Measurements from ENCODE around the gene IQGAP2. TPM values are rescaled to one million over a fixed set of nuclear protein-coding genes. Genes with fewer than 3 reads are reported as not detected.

The IQGAP2 gene
- polyA plus RNA-seq, 1 experiment: 0.63 TPM

- ChIA-PET CTCF (no interaction called here), POLR2A (interaction anchor here (2.7 kb wide), 1 partner anchor 11 kb away, joined by 15 read pairs; no protein-coding TSS in a partner anchor)
- no peaks in the 10 kb centered on the region for H3K27me3 ChIP-seq (ENCODE audit: control insufficient read depth, insufficient read depth, low read length)
- no peak overlapping the region for H3K4me3 ChIP-seq (ENCODE audit: low read depth, low read length)
- no peaks in the 10 kb centered on the region for H3K9me3 ChIP-seq (ENCODE audit: control insufficient read depth, insufficient read depth, low read length)
- no peak overlapping the region for H3K27ac ChIP-seq (ENCODE audit: low read depth, low read length)
- TF ChIP-seq CTCF (IDR thresholded peaks at IDR 0.05; ENCODE audit: low read depth, low read length): no peak
- no peak for DNase-seq (ENCODE audit: low read depth, low spot score)
Observed at GRCh38 chr5:76700571-76700970, 297.5 kb downstream of the IQGAP2 start.

GRCh38 chr5:76701298-76701697 lies 298.2 kb downstream of the IQGAP2 start:
- DNase-seq (ENCODE audit: low read depth, low spot score): peak; percentile 24
- H3K27ac ChIP-seq (ENCODE audit: low read depth, low read length): no peak overlapping the region
- POLR2A ChIA-PET: interaction anchor here (2.7 kb wide), 1 partner anchor 11 kb away, joined by 15 read pairs; no protein-coding TSS in a partner anchor

GRCh38 chr5:76703707-76704106 lies 300.6 kb downstream of the IQGAP2 start:
- DNase-seq (ENCODE audit: low read depth, low spot score): no peak
- TF ChIP-seq CTCF (IDR thresholded peaks at IDR 0.05; ENCODE audit: low read depth, low read length): no peak
- Histone ChIP-seq H3K27me3 (ENCODE audit: control insufficient read depth, insufficient read depth, low read length) (no peaks in the 10 kb centered on the region), H3K4me3 (ENCODE audit: low read depth, low read length) (no peak overlapping the region), H3K9me3 (ENCODE audit: control insufficient read depth, insufficient read depth, low read length) (no peaks in the 10 kb centered on the region), H3K27ac (ENCODE audit: low read depth, low read length) (no peak overlapping the region)
- POLR2A ChIA-PET: no interaction called here
- CTCF ChIA-PET: interaction anchor here (2.4 kb wide), 1 partner anchor 11 kb away, joined by 11 read pairs; no protein-coding TSS in a partner anchor

More at GRCh38 chr5:76701298-76701697, 298.2 kb downstream of the IQGAP2 start:
- H3K4me3 ChIP-seq (ENCODE audit: low read depth, low read length): no peak overlapping the region
- CTCF ChIA-PET: interaction anchor here (1.8 kb wide), 1 partner anchor 73 kb away, joined by 10 read pairs; no protein-coding TSS in a partner anchor
- no peak for TF ChIP-seq CTCF (IDR thresholded peaks at IDR 0.05; ENCODE audit: low read depth, low read length)
- no peaks in the 10 kb centered on the region for H3K9me3 ChIP-seq (ENCODE audit: control insufficient read depth, insufficient read depth, low read length)
- H3K27me3 ChIP-seq (ENCODE audit: control insufficient read depth, insufficient read depth, low read length): no peaks in the 10 kb centered on the region

- CTCF ChIA-PET: interaction anchor here (2.4 kb wide), 1 partner anchor 10 kb away, joined by 11 read pairs; no protein-coding TSS in a partner anchor
- no peak for DNase-seq (ENCODE audit: low read depth, low spot score)
- Histone ChIP-seq H3K4me3 (ENCODE audit: low read depth, low read length) (no peak overlapping the region), H3K9me3 (ENCODE audit: control insufficient read depth, insufficient read depth, low read length) (no peaks in the 10 kb centered on the region), H3K27ac (ENCODE audit: low read depth, low read length) (no peak overlapping the region), H3K27me3 (ENCODE audit: control insufficient read depth, insufficient read depth, low read length) (no peaks in the 10 kb centered on the region)
- no peak for TF ChIP-seq CTCF (IDR thresholded peaks at IDR 0.05; ENCODE audit: low read depth, low read length)
- POLR2A ChIA-PET: interaction anchor here (0.9 kb wide), 1 partner anchor 102 kb away, joined by 4 read pairs; no protein-coding TSS in a partner anchor
Observed at GRCh38 chr5:76704131-76704663, 301.1 kb downstream of the IQGAP2 start.

- CTCF ChIA-PET: interaction anchor here (0.7 to 2.4 kb wide), 3 partner anchors 9 to 69 kb away, joined by 3 to 11 read pairs (median 5); no protein-coding TSS in a partner anchor
- H3K27ac ChIP-seq (ENCODE audit: low read depth, low read length): no peak overlapping the region
- no peaks in the 10 kb centered on the region for H3K9me3 ChIP-seq (ENCODE audit: control insufficient read depth, insufficient read depth, low read length)
- H3K4me3 ChIP-seq (ENCODE audit: low read depth, low read length): no peak overlapping the region
- no peak for DNase-seq (ENCODE audit: low read depth, low spot score)
- no peaks in the 10 kb centered on the region for H3K27me3 ChIP-seq (ENCODE audit: control insufficient read depth, insufficient read depth, low read length)
- POLR2A ChIA-PET: no interaction called here
- no peak for TF ChIP-seq CTCF (IDR thresholded peaks at IDR 0.05; ENCODE audit: low read depth, low read length)
Observed at GRCh38 chr5:76705574-76705973, 302.5 kb downstream of the IQGAP2 start.
